NT2/D1 (cell line): ENCODE results near the gene TRIL.

ENCODE experiments used
- SUZ12 ChIP-seq: IDR thresholded peaks from 2 replicates; pipeline ENCODE4 v1.6.1; 2011; ENCODE audit not compliant: insufficient read length, insufficient read depth; ENCODE audit errors: extremely low read depth
- YY1 ChIP-seq: IDR thresholded peaks from 2 replicates; pipeline ENCODE4 v1.6.1; 2011; ENCODE audit not compliant: insufficient read length, insufficient read depth

DNA sequence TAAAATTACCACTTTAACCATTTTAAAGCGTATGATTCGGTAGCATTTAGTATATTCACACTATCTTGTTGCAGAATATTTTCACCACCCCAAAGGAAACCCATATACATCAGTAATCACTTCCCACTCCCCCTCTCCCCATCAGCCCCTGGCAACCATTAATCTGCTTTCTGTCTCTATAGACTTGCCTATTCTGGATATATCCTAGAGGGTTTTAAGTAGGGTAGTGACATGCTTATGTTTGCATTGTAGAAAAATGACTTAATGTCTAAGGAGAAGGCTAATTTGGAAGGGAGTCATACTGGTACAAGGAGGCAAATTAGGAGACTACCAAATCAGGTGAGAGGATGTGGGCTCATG is 42.6 kb upstream of the TRIL start:
- TF ChIP-seq SUZ12 (no peak), YY1 (no peak)
